ENCODE measurements around the gene GABBR2.

- TF ChIP-seq, protein P1, sequence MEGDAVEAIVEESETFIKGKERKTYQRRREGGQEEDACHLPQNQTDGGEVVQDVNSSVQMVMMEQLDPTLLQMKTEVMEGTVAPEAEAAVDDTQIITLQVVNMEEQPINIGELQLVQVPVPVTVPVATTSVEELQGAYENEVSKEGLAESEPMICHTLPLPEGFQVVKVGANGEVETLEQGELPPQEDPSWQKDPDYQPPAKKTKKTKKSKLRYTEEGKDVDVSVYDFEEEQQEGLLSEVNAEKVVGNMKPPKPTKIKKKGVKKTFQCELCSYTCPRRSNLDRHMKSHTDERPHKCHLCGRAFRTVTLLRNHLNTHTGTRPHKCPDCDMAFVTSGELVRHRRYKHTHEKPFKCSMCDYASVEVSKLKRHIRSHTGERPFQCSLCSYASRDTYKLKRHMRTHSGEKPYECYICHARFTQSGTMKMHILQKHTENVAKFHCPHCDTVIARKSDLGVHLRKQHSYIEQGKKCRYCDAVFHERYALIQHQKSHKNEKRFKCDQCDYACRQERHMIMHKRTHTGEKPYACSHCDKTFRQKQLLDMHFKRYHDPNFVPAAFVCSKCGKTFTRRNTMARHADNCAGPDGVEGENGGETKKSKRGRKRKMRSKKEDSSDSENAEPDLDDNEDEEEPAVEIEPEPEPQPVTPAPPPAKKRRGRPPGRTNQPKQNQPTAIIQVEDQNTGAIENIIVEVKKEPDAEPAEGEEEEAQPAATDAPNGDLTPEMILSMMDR (conservative IDR thresholded peaks at IDR 0.05; ENCODE audit: low read length) = no peak
- no peak for TF ChIP-seq EZH2phosphoT487 (IDR thresholded peaks at IDR 0.05; ENCODE audit: borderline replicate concordance, low read depth, low read length)
Observed at GRCh38 chr9:98328770-98329169, 380.0 kb downstream of the GABBR2 start.
